Neural crest cell (in vitro differentiated cells): ENCODE results near the gene C17orf78. TPM values are rescaled to one million over a fixed set of nuclear protein-coding genes. Genes with fewer than 3 reads are reported as not detected.

Experiments used
- DNase-seq: peaks from one replicate; pipeline ENCODE4 v3.0.0; 2021; ENCODE audit warnings: low read depth, mixed read lengths, low spot score
- H3K27ac Mint-ChIP-seq: one replicate; pipeline ENCODE4 v1.8.0; 2021; ENCODE audit warnings: mild to moderate bottlenecking, mixed read lengths; ENCODE audit not compliant: unreplicated experiment
- H3K27me3 Mint-ChIP-seq: 2 replicates; pipeline ENCODE4 v1.8.0; 2021; ENCODE audit warnings: low read depth, mild to moderate bottlenecking, mixed read lengths
- H3K36me3 Mint-ChIP-seq: 2 replicates; pipeline ENCODE4 v1.8.0; 2021; ENCODE audit warnings: low read depth, mild to moderate bottlenecking, mixed read lengths
- H3K4me1 Mint-ChIP-seq: 2 replicates; pipeline ENCODE4 v1.8.0; 2021; ENCODE audit warnings: mixed read lengths
- H3K4me3 Mint-ChIP-seq: one replicate; pipeline ENCODE4 v1.8.0; 2021; ENCODE audit warnings: mild to moderate bottlenecking, mixed read lengths
- H3K9me3 Mint-ChIP-seq: 2 replicates; pipeline ENCODE4 v1.8.0; 2021; ENCODE audit warnings: mixed read lengths
- CTCF ChIP-seq: fragments of 200-600 bp; sonication (generic); conservative IDR thresholded peaks from 2 replicates; pipeline ENCODE4 v1.5.0; 2021; ENCODE audit warnings: antibody characterized with exemption, mild to moderate bottlenecking
- total RNA-seq: library from RNA; stranded (reverse); gene quantifications from 2 replicates; pipeline ENCODE4 v1.2.1, GENCODE V29; 2021

Gene C17orf78
- total RNA-seq, 1 donor from 2014 or later: not detected

GRCh38 chr17:37410357-37410756, 34.6 kb downstream of the C17orf78 start:
- no peak for DNase-seq
- no peaks in the 10 kb centered on the region for H3K9me3 Mint-ChIP-seq
- H3K27me3 Mint-ChIP-seq: no peaks in the 10 kb centered on the region
- H3K27ac Mint-ChIP-seq: peak overlapping the region; percentile 3
- H3K4me3 Mint-ChIP-seq: peak overlapping the region; percentile 49
- no peak for TF ChIP-seq CTCF
- peaks cover 16% of the 10 kb centered on the region for H3K36me3 Mint-ChIP-seq
- peaks cover 25% of the 10 kb centered on the region for H3K4me1 Mint-ChIP-seq

- Mint-ChIP-seq H3K9me3 (no peaks in the 10 kb centered on the region), H3K36me3 (peaks cover 14% of the 10 kb centered on the region), H3K4me3 (peak overlapping the region; percentile 6), H3K27ac (no peak overlapping the region), H3K4me1 (no peaks in the 10 kb centered on the region), H3K27me3 (no peaks in the 10 kb centered on the region)
- TF ChIP-seq CTCF: peak; percentile 51
- DNase-seq: no peak
These were observed 38.2 kb downstream of the C17orf78 start for GRCh38 chr17:37413875-37414519.

GRCh38 chr17:37417852-37418251, 42.1 kb downstream of the C17orf78 start:
- Mint-ChIP-seq H3K27ac (no peak overlapping the region), H3K9me3 (no peaks in the 10 kb centered on the region), H3K4me1 (no peaks in the 10 kb centered on the region), H3K4me3 (no peak overlapping the region), H3K27me3 (no peaks in the 10 kb centered on the region), H3K36me3 (peaks cover 17% of the 10 kb centered on the region)
- no peak for DNase-seq
- TF ChIP-seq CTCF: no peak

- peak overlapping the region; percentile 60 for H3K27ac Mint-ChIP-seq
- H3K27me3 Mint-ChIP-seq: no peaks in the 10 kb centered on the region
- H3K9me3 Mint-ChIP-seq: no peaks in the 10 kb centered on the region
- H3K36me3 Mint-ChIP-seq: peaks cover 7% of the 10 kb centered on the region
- DNase-seq: no peak
- no peak for TF ChIP-seq CTCF
- H3K4me1 Mint-ChIP-seq: no peaks in the 10 kb centered on the region
- no peak overlapping the region for H3K4me3 Mint-ChIP-seq
These were observed 47.3 kb downstream of the C17orf78 start for GRCh38 chr17:37422971-37423625.

- Mint-ChIP-seq H3K27me3 (no peaks in the 10 kb centered on the region), H3K36me3 (peaks cover 4% of the 10 kb centered on the region), H3K9me3 (no peaks in the 10 kb centered on the region), H3K4me1 (no peaks in the 10 kb centered on the region), H3K27ac (no peak overlapping the region), H3K4me3 (no peak overlapping the region)
- DNase-seq: no peak
- TF ChIP-seq CTCF: no peak
These were observed 49.5 kb downstream of the C17orf78 start for GRCh38 chr17:37425268-37425667.
